ENCODE data around the gene EXOC1. TPM values are rescaled to one million over a fixed set of nuclear protein-coding genes. Genes with fewer than 3 reads are reported as not detected.

The EXOC1 gene
- total and polyA plus RNA-seq, 9 of the 15 experiments (the other 6 are each of a cell fraction or from before 2014, with no cell fraction given), result 16.0 to 45.5 (median 26.2) TPM

DNA sequence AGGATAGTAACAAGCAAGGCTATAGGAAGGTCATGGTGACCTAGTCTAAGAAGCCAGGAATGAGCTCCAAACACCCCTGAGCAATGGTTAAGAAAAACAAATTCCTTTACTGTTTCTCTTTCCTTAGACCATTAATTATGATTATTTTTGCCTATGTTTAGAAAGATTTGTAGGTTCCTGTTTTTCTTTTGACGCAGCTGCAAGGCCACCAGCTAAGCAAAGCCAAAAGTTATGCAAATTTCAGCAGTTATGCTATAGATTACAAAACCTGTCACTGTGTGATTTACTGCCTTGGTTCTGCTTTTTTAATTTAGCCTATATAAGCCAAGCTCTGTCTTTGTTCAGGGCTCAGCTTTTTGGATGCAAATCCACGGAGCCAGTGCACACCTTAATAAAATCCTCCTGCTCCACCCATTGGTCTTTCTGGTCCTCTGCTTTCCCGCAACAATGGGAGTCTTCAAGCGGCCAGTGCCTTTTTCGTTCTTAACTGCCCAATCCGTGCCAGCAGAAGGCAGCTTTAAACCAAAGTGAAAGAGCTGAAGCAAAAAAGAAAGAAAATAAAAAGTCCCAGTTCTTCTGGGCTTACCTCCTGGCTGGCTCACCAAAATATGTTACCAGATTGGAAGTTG lies 93.9 kb downstream of the EXOC1 start (continued):
- TF ChIP-seq, protein P1, sequence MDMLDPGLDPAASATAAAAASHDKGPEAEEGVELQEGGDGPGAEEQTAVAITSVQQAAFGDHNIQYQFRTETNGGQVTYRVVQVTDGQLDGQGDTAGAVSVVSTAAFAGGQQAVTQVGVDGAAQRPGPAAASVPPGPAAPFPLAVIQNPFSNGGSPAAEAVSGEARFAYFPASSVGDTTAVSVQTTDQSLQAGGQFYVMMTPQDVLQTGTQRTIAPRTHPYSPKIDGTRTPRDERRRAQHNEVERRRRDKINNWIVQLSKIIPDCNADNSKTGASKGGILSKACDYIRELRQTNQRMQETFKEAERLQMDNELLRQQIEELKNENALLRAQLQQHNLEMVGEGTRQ (CRISPR knock-in tag; IDR thresholded peaks at IDR 0.05), result no peak
- no peak for TF ChIP-seq GABPB2 (CRISPR knock-in tag; conservative IDR thresholded peaks at IDR 0.05)
- TF ChIP-seq RBM25 (IDR thresholded peaks at IDR 0.05; ENCODE audit: low read depth, low read length, severe bottlenecking), result no peak
- TF ChIP-seq, protein P2, sequence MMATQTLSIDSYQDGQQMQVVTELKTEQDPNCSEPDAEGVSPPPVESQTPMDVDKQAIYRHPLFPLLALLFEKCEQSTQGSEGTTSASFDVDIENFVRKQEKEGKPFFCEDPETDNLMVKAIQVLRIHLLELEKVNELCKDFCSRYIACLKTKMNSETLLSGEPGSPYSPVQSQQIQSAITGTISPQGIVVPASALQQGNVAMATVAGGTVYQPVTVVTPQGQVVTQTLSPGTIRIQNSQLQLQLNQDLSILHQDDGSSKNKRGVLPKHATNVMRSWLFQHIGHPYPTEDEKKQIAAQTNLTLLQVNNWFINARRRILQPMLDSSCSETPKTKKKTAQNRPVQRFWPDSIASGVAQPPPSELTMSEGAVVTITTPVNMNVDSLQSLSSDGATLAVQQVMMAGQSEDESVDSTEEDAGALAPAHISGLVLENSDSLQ (IDR thresholded peaks at IDR 0.05), result peak; percentile 96
- TF ChIP-seq, protein P3, sequence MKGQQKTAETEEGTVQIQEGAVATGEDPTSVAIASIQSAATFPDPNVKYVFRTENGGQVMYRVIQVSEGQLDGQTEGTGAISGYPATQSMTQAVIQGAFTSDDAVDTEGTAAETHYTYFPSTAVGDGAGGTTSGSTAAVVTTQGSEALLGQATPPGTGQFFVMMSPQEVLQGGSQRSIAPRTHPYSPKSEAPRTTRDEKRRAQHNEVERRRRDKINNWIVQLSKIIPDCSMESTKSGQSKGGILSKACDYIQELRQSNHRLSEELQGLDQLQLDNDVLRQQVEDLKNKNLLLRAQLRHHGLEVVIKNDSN (CRISPR knock-in tag; IDR thresholded peaks at IDR 0.05), result no peak
- 0 out of 2 replicates have a peak, but pooled peaks have one; percentile 9 for TF ChIP-seq KLF16 (IDR thresholded peaks at IDR 0.05)

Measured in K562 (cell line).